Measurements from ENCODE around the gene SVBP.

DNA sequence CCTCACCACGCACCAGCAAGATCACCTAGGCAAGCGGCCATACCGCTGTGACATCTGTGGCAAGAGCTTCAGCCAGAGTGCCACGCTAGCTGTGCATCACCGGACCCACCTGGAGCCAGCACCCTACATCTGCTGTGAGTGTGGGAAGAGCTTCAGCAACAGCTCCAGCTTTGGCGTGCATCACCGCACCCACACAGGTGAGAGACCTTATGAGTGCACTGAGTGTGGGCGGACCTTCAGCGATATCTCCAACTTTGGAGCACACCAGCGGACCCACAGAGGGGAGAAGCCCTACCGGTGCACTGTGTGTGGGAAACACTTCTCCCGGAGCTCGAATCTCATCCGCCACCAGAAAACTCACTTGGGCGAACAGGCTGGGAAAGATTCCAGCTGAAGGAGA lies 34.2 kb upstream of the SVBP start:
- TF ChIP-seq CTCF (optimal IDR thresholded peaks at IDR 0.05 in 1 of 3, IDR thresholded peaks at IDR 0.05 in 1 of 3, conservative IDR thresholded peaks at IDR 0.05 in 1 of 3; ENCODE audit: extremely low read depth in 1 of 3, insufficient read depth in 2 of 3, low read length in 3 of 3) = no peak
- TF ChIP-seq EZH2 (IDR thresholded peaks at IDR 0.05; ENCODE audit: low read length) = no peak
